Measurements from ENCODE around the gene C13orf46. TPM values are rescaled to one million over a fixed set of nuclear protein-coding genes. Genes with fewer than 3 reads are reported as not detected.

Gene C13orf46
- total and polyA plus RNA-seq, 8 donors: 0.58 to 32.6 (median 8.7) TPM; not detected in 1

DNA sequence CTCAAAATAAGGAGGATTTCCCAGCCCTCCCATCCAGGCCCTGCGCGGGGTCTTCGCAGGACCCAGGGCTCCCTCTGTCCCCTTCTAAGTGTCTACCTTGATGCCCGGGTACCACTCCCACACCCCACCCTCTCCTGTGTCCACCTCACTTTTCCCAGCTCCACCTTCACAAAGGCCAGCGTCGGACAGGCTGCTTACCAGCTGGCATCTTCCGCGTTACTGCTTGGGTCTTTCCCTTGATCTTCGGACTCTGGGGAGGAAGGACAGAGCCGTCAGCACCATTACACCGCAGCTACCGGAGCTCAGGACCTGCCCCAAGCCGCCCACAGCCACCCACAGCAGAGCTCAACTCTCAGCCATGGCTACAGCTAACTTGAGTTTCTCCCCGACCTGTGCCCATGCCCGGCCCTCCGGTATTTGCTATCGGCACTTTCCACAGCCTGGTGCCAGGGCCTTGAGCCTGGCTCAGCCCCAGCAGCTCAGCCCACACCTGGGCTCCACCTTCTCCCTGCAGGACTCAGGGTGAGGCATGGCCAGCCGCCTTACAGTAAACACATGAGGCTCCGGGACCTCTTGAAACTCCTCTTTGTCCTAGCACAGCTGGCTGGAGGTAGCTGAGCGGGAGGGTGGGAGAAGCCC is 3.8 kb downstream of the C13orf46 start:
- no peaks in the 10 kb centered on the region for H3K9me3 ChIP-seq
- intact Hi-C loops (cut with DNase I; ENCODE audit: low total_unique reads): no loop called here
- peaks cover 2 to 34% (median 32%) of the 10 kb centered on the region in 4 donors for H3K36me3 ChIP-seq
- TF ChIP-seq, protein P1, sequence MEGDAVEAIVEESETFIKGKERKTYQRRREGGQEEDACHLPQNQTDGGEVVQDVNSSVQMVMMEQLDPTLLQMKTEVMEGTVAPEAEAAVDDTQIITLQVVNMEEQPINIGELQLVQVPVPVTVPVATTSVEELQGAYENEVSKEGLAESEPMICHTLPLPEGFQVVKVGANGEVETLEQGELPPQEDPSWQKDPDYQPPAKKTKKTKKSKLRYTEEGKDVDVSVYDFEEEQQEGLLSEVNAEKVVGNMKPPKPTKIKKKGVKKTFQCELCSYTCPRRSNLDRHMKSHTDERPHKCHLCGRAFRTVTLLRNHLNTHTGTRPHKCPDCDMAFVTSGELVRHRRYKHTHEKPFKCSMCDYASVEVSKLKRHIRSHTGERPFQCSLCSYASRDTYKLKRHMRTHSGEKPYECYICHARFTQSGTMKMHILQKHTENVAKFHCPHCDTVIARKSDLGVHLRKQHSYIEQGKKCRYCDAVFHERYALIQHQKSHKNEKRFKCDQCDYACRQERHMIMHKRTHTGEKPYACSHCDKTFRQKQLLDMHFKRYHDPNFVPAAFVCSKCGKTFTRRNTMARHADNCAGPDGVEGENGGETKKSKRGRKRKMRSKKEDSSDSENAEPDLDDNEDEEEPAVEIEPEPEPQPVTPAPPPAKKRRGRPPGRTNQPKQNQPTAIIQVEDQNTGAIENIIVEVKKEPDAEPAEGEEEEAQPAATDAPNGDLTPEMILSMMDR (IDR thresholded peaks at IDR 0.05): no peak
- TF ChIP-seq POLR2A (IDR thresholded peaks at IDR 0.05) (peak in 2 of 4 donors; percentile 42 to 56), POLR2AphosphoS5 (IDR thresholded peaks at IDR 0.05) (peak in 2 of 3 donors; percentile 78 to 93), EP300 (IDR thresholded peaks at IDR 0.05) (no peak)
- H3K4me3 ChIP-seq: peak overlapping the region; percentile 29 to 37 (median 32)
- H3K27me3 ChIP-seq: no peaks in the 10 kb centered on the region
- peak; percentile 65 to 94 for DNase-seq
- peak overlapping the region; percentile 86 to 94 (median 92) for H3K27ac ChIP-seq
- peaks cover 17 to 46% (median 41%) of the 10 kb centered on the region in 4 donors for H3K4me1 ChIP-seq
- whole genome bisulfite sequencing, 5 donors: 32 to 61% (median 46%) methylated on average over 19 to 20 of the region's 20 CpGs

DNA sequence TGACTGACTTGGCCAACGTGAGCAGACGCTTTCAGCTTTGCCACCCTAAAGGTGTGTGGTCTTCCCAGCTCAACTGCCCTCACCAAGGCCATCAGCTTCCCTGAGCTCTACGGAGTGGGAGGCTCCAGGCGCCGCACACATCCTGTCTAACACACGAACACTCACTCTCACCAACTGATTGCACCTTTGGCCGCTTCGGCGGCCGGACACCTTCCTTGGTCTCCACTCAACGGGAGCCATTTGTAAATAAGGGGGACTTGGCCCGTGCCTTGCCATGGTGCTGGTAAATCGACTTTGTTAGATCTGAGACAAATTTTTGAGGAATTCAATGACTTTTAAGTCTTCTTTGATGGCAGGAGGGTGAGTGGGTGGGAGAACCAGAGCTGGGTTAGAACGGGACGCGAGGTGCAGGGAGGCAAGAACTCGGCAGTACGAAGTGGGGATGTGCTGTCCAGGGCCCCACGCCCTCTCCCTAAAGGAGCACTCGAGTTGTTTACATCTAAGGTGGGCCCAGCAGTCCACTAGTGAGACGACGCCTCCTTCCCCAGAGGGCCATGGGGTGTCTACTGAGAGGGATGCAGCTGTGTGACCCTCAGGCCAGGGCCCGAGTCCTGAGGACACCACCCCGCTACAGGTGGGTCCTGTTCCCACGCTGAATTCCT is 4.4 kb downstream of the C13orf46 start:
- H3K36me3 ChIP-seq: peaks cover 0 to 27% (median 25%) of the 10 kb centered on the region in 4 donors
- WGBS, 5 donors: 75 to 88% (median 79%) methylated on average over 23 to 25 of the region's 25 CpGs
- intact Hi-C loops (cut with DNase I; ENCODE audit: low total_unique reads): no loop called here
- no peak for DNase-seq
- peak overlapping the region; percentile 86 to 94 (median 92) for H3K27ac ChIP-seq
- H3K4me1 ChIP-seq: peaks cover 13 to 42% (median 37%) of the 10 kb centered on the region in 4 donors
- no peak for TF ChIP-seq POLR2A (IDR thresholded peaks at IDR 0.05)
- no peak for TF ChIP-seq EP300 (IDR thresholded peaks at IDR 0.05)
- TF ChIP-seq POLR2AphosphoS5 (IDR thresholded peaks at IDR 0.05): no peak
- TF ChIP-seq, protein P1 (IDR thresholded peaks at IDR 0.05): no peak
- no peaks in the 10 kb centered on the region for H3K9me3 ChIP-seq
- no peaks in the 10 kb centered on the region for H3K27me3 ChIP-seq
- H3K4me3 ChIP-seq: peak overlapping the region; percentile 29 to 37 (median 32)

DNA sequence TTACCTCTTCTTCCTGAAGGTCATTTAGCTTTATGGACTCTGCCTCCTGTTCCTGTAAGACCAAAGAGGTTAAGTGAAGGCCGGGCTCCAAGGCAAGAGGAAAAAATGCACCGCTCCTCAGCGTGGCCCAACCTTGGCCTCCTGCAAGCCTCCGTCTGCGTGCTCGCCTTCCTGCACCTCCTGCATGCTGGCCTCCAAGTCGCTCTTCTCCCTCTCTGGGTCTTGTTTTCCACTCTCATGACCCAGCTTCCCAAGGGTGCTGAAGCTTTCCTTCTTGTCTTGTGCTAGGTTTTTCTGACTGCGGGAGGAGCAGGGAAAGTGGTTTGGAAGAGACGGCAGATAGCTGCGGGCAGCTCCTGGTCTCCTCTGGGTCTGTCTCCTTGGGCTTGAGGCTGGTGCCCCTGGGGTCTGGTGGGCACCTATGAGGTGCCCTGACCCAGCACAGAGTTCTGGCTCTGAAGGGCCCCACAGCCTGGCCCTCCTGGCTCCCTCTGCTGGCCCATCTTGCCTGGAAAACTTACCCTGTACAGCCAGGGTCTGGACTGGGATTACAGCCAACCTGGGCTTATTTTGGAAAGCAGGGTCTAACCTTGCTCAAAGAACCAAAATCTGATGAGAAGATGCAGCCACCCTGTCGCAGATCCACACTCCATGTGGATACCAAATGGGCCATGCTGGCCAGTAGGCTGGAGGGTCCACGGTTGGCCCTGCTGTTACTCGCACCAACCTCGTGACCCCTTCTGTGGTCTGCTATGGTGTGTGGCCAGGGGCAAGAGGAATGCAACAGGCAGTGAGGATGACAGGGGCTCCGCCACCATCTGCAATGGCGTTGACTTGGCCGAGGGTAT is 5.2 kb downstream of the C13orf46 start:
- TF ChIP-seq, protein P1 (IDR thresholded peaks at IDR 0.05): no peak
- TF ChIP-seq EP300 (IDR thresholded peaks at IDR 0.05): no peak
- TF ChIP-seq POLR2A (IDR thresholded peaks at IDR 0.05): no peak
- TF ChIP-seq POLR2AphosphoS5 (IDR thresholded peaks at IDR 0.05): no peak
- intact Hi-C loops (cut with DNase I; ENCODE audit: low total_unique reads): no loop called here
- peaks cover 13 to 42% (median 33%) of the 10 kb centered on the region in 4 donors for H3K4me1 ChIP-seq
- H3K27me3 ChIP-seq: no peaks in the 10 kb centered on the region
- DNase-seq: no peak
- H3K36me3 ChIP-seq: peaks cover 0 to 25% (median 21%) of the 10 kb centered on the region in 4 donors
- H3K4me3 ChIP-seq: peak overlapping the region in 3 of 4 donors; percentile 29 to 37 (median 35)
- WGBS, 5 donors: 91 to 95% (median 92%) methylated on average over 10 to 17 of the region's 17 CpGs
- peak overlapping the region; percentile 16 to 94 (median 91) for H3K27ac ChIP-seq
- no peaks in the 10 kb centered on the region for H3K9me3 ChIP-seq
